Progenitor cell of endocrine pancreas (in vitro differentiated cells): ENCODE data around the gene LHFPL2. TPM values are rescaled to one million over a fixed set of nuclear protein-coding genes. Genes with fewer than 3 reads are reported as not detected.

Source experiments
- DNase-seq: peaks from one replicate; pipeline ENCODE4 v3.0.0; 2021; ENCODE audit warnings: low spot score; ENCODE audit not compliant: unreplicated experiment
- H3K27ac Mint-ChIP-seq: 2 replicates; pipeline ENCODE4 v1.8.0; 2021; ENCODE audit warnings: mild to moderate bottlenecking, moderate library complexity, mixed read lengths
- H3K27me3 Mint-ChIP-seq: 2 replicates; pipeline ENCODE4 v1.8.0; 2021; ENCODE audit warnings: mixed read lengths
- H3K36me3 Mint-ChIP-seq: 2 replicates; pipeline ENCODE4 v1.8.0; 2022; ENCODE audit warnings: mixed read lengths; ENCODE audit not compliant: insufficient read depth
- H3K4me1 Mint-ChIP-seq: 2 replicates; pipeline ENCODE4 v1.8.0; 2021; ENCODE audit warnings: low read depth, mixed read lengths
- H3K4me3 Mint-ChIP-seq: 2 replicates; pipeline ENCODE4 v1.8.0; 2021; ENCODE audit warnings: low read depth, mild to moderate bottlenecking, moderate library complexity, mixed read lengths
- H3K9me3 Mint-ChIP-seq: 2 replicates; pipeline ENCODE4 v1.8.0; 2021; ENCODE audit warnings: low read depth, mixed read lengths
- total RNA-seq: library from RNA; stranded (reverse); gene quantifications from 2 replicates; pipeline ENCODE4 v1.2.1, GENCODE V29; 2021
- TF ChIP-seq, protein P1 (sequence below): fragments of 200-600 bp; sonication (generic); IDR thresholded peaks from one replicate; pipeline ENCODE4 v1.5.0; 2021; ENCODE audit warnings: antibody characterized with exemption, mild to moderate bottlenecking; ENCODE audit not compliant: unreplicated experiment

Gene LHFPL2
- total RNA-seq, 1 donor from 2014 or later = 15.0 TPM

GRCh38 chr5:78615697-78616096 is 32.9 kb downstream of the LHFPL2 start:
- DNase-seq = no peak
- Mint-ChIP-seq H3K27me3 (no peaks in the 10 kb centered on the region), H3K27ac (no peak overlapping the region), H3K36me3 (peaks cover 19% of the 10 kb centered on the region), H3K4me3 (no peak overlapping the region), H3K4me1 (peaks cover 5% of the 10 kb centered on the region), H3K9me3 (peaks cover 3% of the 10 kb centered on the region)
- TF ChIP-seq, protein P1, sequence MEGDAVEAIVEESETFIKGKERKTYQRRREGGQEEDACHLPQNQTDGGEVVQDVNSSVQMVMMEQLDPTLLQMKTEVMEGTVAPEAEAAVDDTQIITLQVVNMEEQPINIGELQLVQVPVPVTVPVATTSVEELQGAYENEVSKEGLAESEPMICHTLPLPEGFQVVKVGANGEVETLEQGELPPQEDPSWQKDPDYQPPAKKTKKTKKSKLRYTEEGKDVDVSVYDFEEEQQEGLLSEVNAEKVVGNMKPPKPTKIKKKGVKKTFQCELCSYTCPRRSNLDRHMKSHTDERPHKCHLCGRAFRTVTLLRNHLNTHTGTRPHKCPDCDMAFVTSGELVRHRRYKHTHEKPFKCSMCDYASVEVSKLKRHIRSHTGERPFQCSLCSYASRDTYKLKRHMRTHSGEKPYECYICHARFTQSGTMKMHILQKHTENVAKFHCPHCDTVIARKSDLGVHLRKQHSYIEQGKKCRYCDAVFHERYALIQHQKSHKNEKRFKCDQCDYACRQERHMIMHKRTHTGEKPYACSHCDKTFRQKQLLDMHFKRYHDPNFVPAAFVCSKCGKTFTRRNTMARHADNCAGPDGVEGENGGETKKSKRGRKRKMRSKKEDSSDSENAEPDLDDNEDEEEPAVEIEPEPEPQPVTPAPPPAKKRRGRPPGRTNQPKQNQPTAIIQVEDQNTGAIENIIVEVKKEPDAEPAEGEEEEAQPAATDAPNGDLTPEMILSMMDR = no peak

GRCh38 chr5:78614816-78615215 is 33.8 kb downstream of the LHFPL2 start:
- Mint-ChIP-seq H3K27me3 (no peaks in the 10 kb centered on the region), H3K4me3 (no peak overlapping the region), H3K9me3 (no peaks in the 10 kb centered on the region), H3K4me1 (peaks cover 5% of the 10 kb centered on the region), H3K27ac (no peak overlapping the region), H3K36me3 (peaks cover 13% of the 10 kb centered on the region)
- TF ChIP-seq, protein P1 = no peak
- DNase-seq = no peak

GRCh38 chr5:78613756-78614155 is 34.8 kb downstream of the LHFPL2 start:
- no peak for DNase-seq
- TF ChIP-seq, protein P1 = no peak
- H3K27me3 Mint-ChIP-seq = no peaks in the 10 kb centered on the region
- no peak overlapping the region for H3K4me3 Mint-ChIP-seq
- H3K4me1 Mint-ChIP-seq = peaks cover 5% of the 10 kb centered on the region
- no peak overlapping the region for H3K27ac Mint-ChIP-seq
- H3K9me3 Mint-ChIP-seq = no peaks in the 10 kb centered on the region
- peaks cover 13% of the 10 kb centered on the region for H3K36me3 Mint-ChIP-seq

DNA sequence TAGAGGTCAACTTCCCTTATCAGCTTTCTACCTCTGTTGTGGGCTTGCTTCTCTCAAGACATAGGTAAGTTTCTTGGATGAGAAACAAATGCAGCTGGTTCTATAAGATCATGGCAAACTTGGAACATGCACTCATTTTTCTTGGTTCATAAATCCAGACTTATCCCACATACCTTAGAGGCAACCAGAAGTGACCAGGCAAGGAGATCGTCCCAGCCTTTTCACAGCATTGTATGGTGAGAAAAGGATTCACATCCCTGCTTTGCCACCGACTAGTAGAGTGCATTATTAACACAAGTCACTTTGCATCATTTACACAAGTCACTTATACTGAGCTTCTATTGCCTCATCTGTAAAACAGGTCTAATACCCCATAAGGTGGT is 35.4 kb downstream of the LHFPL2 start:
- Mint-ChIP-seq H3K27ac (no peak overlapping the region), H3K9me3 (no peaks in the 10 kb centered on the region), H3K36me3 (peaks cover 8% of the 10 kb centered on the region), H3K27me3 (no peaks in the 10 kb centered on the region), H3K4me3 (no peak overlapping the region), H3K4me1 (peaks cover 5% of the 10 kb centered on the region)
- TF ChIP-seq, protein P1 = no peak
- DNase-seq = no peak

GRCh38 chr5:78612227-78613150 is 36.1 kb downstream of the LHFPL2 start:
- TF ChIP-seq, protein P1 = no peak
- H3K27ac Mint-ChIP-seq = no peak overlapping the region
- H3K36me3 Mint-ChIP-seq = peaks cover 6% of the 10 kb centered on the region
- H3K9me3 Mint-ChIP-seq = no peaks in the 10 kb centered on the region
- no peak overlapping the region for H3K4me3 Mint-ChIP-seq
- H3K4me1 Mint-ChIP-seq = peaks cover 9% of the 10 kb centered on the region
- DNase-seq = no peak
- no peaks in the 10 kb centered on the region for H3K27me3 Mint-ChIP-seq
